Renal cortex interstitium (tissue), 11 donors: ENCODE data around the gene INSIG2. TPM values are rescaled to one million over a fixed set of nuclear protein-coding genes. Genes with fewer than 3 reads are reported as not detected.
"Not testable (repeated sequence)": the region's sequence is repeated elsewhere in the genome, so short reads cannot be mapped to it uniquely, and the experiment has no call there.

ENCODE experiments used
- DNase-seq, 11 donors: peaks; one replicate each; pipeline ENCODE4 v3.0.0-alpha.2; 2013; ENCODE audit warnings: low read depth in 9 of 11, low spot score in 4 of 11; ENCODE audit errors: extremely low read depth in 1 of 11
- polyA plus RNA-seq, 3 donors: library from polyadenylated mRNA; unstranded; fragments of 120-200 nt; gene quantifications; one replicate each; pipeline ENCODE4 v1.2.1, GENCODE V29; 2013; ENCODE audit not compliant: insufficient read length in 3 of 3

INSIG2 gene
- polyA plus RNA-seq, 3 donors: 28.1 to 40.2 (median 32.5) TPM

- peak in 4 of 11 donors; percentile 17 to 31 (median 23) for DNase-seq
These were observed 999 bp downstream of the INSIG2 start for GRCh38 chr2:118089139-118089800.

GRCh38 chr2:118090387-118091139 is 2.3 kb downstream of the INSIG2 start:
- no peak for DNase-seq

GRCh38 chr2:118091140-118091478 is 2.8 kb downstream of the INSIG2 start:
- no peak for DNase-seq

GRCh38 chr2:118091631-118092030 is 3.4 kb downstream of the INSIG2 start:
- DNase-seq: no peak

GRCh38 chr2:118094102-118094501 is 5.8 kb downstream of the INSIG2 start:
- DNase-seq: not testable (repeated sequence)

GRCh38 chr2:118094503-118094902 is 6.2 kb downstream of the INSIG2 start:
- no peak for DNase-seq

- no peak for DNase-seq
These were observed 7.3 kb downstream of the INSIG2 start for GRCh38 chr2:118095610-118096009.

- no peak for DNase-seq
These were observed 9.4 kb downstream of the INSIG2 start for GRCh38 chr2:118097657-118098056.

- DNase-seq: no peak
These were observed 10.2 kb downstream of the INSIG2 start for GRCh38 chr2:118098307-118099030.

GRCh38 chr2:118102433-118103082 is 14.3 kb downstream of the INSIG2 start:
- DNase-seq: no peak

- DNase-seq: no peak
These were observed 16.0 kb downstream of the INSIG2 start for GRCh38 chr2:118103951-118104940.

- DNase-seq: no peak
These were observed 17.2 kb downstream of the INSIG2 start for GRCh38 chr2:118105497-118105896.

GRCh38 chr2:118106926-118107325 is 18.7 kb downstream of the INSIG2 start:
- DNase-seq: no peak

- no peak for DNase-seq
These were observed 22.0 kb downstream of the INSIG2 start for GRCh38 chr2:118110310-118110709.

- no peak for DNase-seq
These were observed 22.7 kb downstream of the INSIG2 start for GRCh38 chr2:118110991-118111390.

- no peak for DNase-seq
These were observed 24.6 kb downstream of the INSIG2 start for GRCh38 chr2:118112771-118113334.

GRCh38 chr2:118114863-118115262 is 26.6 kb downstream of the INSIG2 start:
- no peak for DNase-seq

- no peak for DNase-seq
These were observed 27.5 kb downstream of the INSIG2 start for GRCh38 chr2:118115761-118116160.
